Ectodermal cell (in vitro differentiated cells): Measurements from ENCODE around the gene MYLIP.
"Not testable (repeated sequence)": the region's sequence is repeated elsewhere in the genome, so short reads cannot be mapped to it uniquely, and the experiment has no call there.

Experiments
- H3K27ac ChIP-seq: 2 replicates; pipeline ENCODE4 v1.7.0; 2013; ENCODE audit warnings: mild to moderate bottlenecking, low read depth, low read length; ENCODE audit not compliant: insufficient read depth, poor library complexity, severe bottlenecking
- H3K27me3 ChIP-seq: 2 replicates; pipeline ENCODE4 v1.7.0; 2013; ENCODE audit warnings: mild to moderate bottlenecking, low read length; ENCODE audit not compliant: insufficient read depth, control insufficient read depth, poor library complexity, severe bottlenecking
- H3K36me3 ChIP-seq: one replicate; pipeline ENCODE4 v1.7.0; 2013; ENCODE audit warnings: low read length; ENCODE audit not compliant: control insufficient read depth, insufficient read depth
- H3K4me1 ChIP-seq: one replicate; pipeline ENCODE4 v1.7.0; 2013; ENCODE audit warnings: low read length; ENCODE audit not compliant: control insufficient read depth, insufficient read depth
- H3K4me3 ChIP-seq: 2 replicates; pipeline ENCODE4 v1.7.0; 2013; ENCODE audit warnings: low read depth, low read length, control low read depth; ENCODE audit not compliant: insufficient read depth
- H3K9me3 ChIP-seq: 2 replicates; pipeline ENCODE4 v1.7.0; 2013; ENCODE audit warnings: mild to moderate bottlenecking, low read length, moderate library complexity; ENCODE audit not compliant: control insufficient read depth
- WGBS, 2 experiments: methylation state at CpG; one replicate each; pipeline ENCODE4 v1.1.7; 2013; ENCODE audit warnings: missing lambda C conversion rate in 2 of 2; 5-methylcytosine and 5-hydroxymethylcytosine counted together

MYLIP gene

DNA sequence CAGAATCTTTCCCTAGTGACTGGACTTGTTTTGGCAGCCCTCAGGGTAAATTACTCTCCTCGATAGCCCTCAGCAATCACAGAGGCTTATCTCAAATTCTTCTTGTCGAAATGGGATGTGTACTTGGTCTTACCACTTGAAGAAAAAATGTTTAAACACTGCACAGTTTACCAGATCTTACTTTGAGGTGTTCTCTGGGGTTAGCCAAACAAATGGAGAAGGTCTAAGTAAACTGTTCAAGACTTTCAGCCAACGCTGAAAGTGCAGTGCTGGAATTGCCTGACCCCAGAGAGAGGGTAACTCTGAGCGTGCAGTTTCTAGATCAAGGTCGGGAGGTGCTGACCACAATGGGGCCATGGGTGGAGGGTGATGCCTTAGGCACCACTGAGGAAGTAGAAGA, 39.2 kb downstream of the MYLIP start:
- H3K9me3 ChIP-seq: no peaks in the 10 kb centered on the region
- H3K27me3 ChIP-seq: no peaks in the 10 kb centered on the region
- no peak overlapping the region for H3K27ac ChIP-seq
- WGBS, 2 experiments: 89 to 93% methylated on average over 5 of the region's 5 CpGs
- H3K4me1 ChIP-seq: no peaks in the 10 kb centered on the region
- no peak overlapping the region for H3K4me3 ChIP-seq
- H3K36me3 ChIP-seq: no peaks in the 10 kb centered on the region

GRCh38 chr6:16168858-16169257, 40.0 kb downstream of the MYLIP start:
- H3K36me3 ChIP-seq: no peaks in the 10 kb centered on the region
- WGBS, 2 experiments: 49 to 51% methylated on average over 2 of the region's 3 CpGs
- no peak overlapping the region for H3K27ac ChIP-seq
- H3K4me3 ChIP-seq: no peak overlapping the region
- H3K27me3 ChIP-seq: no peaks in the 10 kb centered on the region
- no peaks in the 10 kb centered on the region for H3K4me1 ChIP-seq
- H3K9me3 ChIP-seq: no peaks in the 10 kb centered on the region

DNA sequence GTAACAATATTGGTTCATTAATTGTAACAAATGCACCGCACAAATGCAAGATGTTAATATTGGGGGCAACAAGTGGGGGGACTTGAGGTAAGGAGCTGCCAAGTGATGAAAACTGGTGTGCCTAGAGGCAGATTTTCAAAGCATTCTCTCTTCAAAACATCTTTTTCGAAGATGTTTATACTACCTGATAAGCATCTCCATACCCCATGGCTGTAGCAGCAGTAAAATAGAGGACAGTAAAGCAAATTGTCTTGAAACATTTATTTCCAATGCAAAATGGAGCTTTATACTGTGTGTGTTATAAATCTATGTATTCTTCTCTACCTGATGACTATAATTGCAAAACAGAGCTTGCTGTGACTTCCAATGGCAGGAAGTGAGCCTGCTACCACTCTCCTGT, 42.5 kb downstream of the MYLIP start:
- H3K27ac ChIP-seq: no peak overlapping the region
- 99 to 100% methylated on average over 1 to 2 of the region's 2 CpGs for WGBS, 2 experiments

GRCh38 chr6:16173167-16173940, 44.5 kb downstream of the MYLIP start:
- H3K36me3 ChIP-seq: no peaks in the 10 kb centered on the region
- peaks cover 16% of the 10 kb centered on the region for H3K4me1 ChIP-seq
- no peaks in the 10 kb centered on the region for H3K27me3 ChIP-seq
- no peak overlapping the region for H3K27ac ChIP-seq
- H3K9me3 ChIP-seq: no peaks in the 10 kb centered on the region
- WGBS, 2 experiments: 89 to 90% methylated on average over 2 to 3 of the region's 3 CpGs
- no peak overlapping the region for H3K4me3 ChIP-seq

More for the DNA sequence above, 42.5 kb downstream of the MYLIP start:
- no peaks in the 10 kb centered on the region for H3K27me3 ChIP-seq
- no peak overlapping the region for H3K4me3 ChIP-seq
- H3K9me3 ChIP-seq: no peaks in the 10 kb centered on the region
- H3K36me3 ChIP-seq: no peaks in the 10 kb centered on the region
- peaks cover 16% of the 10 kb centered on the region for H3K4me1 ChIP-seq

GRCh38 chr6:16174416-16175078, 45.7 kb downstream of the MYLIP start:
- H3K27me3 ChIP-seq: no peaks in the 10 kb centered on the region
- peaks cover 16% of the 10 kb centered on the region for H3K4me1 ChIP-seq
- no peaks in the 10 kb centered on the region for H3K36me3 ChIP-seq
- H3K4me3 ChIP-seq: no peak overlapping the region
- 12 to 15% methylated on average over 7 to 8 of the region's 8 CpGs for WGBS, 2 experiments
- H3K9me3 ChIP-seq: no peaks in the 10 kb centered on the region
- H3K27ac ChIP-seq: no peak overlapping the region

DNA sequence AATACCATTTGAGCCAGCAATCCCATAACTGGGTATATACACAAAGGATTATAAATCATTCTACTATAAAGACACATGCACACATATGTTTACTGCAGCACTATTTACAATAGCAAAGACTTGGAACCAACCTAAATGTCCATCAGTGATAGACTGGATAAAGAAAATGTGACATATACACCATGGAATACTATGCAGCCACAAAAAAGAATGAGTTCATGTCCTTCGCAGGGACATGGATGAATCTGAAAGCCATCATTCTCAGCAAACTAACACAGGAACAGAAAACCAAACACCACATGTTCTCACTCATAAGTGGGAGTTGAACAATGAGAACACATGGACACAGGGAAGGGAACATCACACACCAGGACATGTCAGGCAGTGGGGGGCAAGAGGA, 47.7 kb downstream of the MYLIP start:
- H3K27me3 ChIP-seq, H3K36me3 ChIP-seq, H3K27ac ChIP-seq, H3K4me3 ChIP-seq, H3K9me3 ChIP-seq: not testable (repeated sequence)
- 80 to 100% methylated on average over 1 of the region's 1 CpG for WGBS, 2 experiments
- peaks cover 16% of the 10 kb centered on the region for H3K4me1 ChIP-seq

DNA sequence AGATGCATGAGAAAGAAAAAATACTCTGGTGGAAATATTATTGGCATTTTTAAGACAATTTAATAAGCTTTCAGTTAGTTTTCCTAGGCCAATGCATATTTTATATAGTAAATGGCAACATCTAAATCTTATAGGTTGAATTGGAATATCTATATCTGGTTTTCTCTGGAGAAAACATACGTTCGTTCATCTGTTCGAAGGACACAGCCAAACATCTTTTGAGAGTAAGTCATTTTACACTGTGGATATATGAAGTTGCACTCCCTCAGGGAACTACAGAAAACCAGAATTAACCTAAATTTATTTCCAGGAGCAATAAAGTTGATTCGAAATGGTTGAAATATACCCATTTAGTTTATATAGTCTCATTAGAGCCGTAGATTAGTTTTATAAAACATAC, 49.0 kb downstream of the MYLIP start:
- Histone ChIP-seq H3K4me1 (peaks cover 16% of the 10 kb centered on the region), H3K27me3 (no peaks in the 10 kb centered on the region), H3K4me3 (no peak overlapping the region), H3K36me3 (no peaks in the 10 kb centered on the region), H3K9me3 (no peaks in the 10 kb centered on the region), H3K27ac (no peak overlapping the region)
- WGBS, 2 experiments: 100% methylated on average over 5 of the region's 5 CpGs; no CpG with 5 or more reads in 1 of the 2 experiments

- WGBS, 2 experiments: 93 to 95% methylated on average over 7 of the region's 7 CpGs
- Histone ChIP-seq H3K4me1 (peaks cover 16% of the 10 kb centered on the region), H3K4me3 (no peak overlapping the region), H3K27me3 (no peaks in the 10 kb centered on the region), H3K36me3 (no peaks in the 10 kb centered on the region), H3K27ac (no peak overlapping the region), H3K9me3 (no peaks in the 10 kb centered on the region)
These were observed 49.5 kb downstream of the MYLIP start for GRCh38 chr6:16178351-16178750.

GRCh38 chr6:16179063-16179462, 50.2 kb downstream of the MYLIP start:
- peaks cover 16% of the 10 kb centered on the region for H3K4me1 ChIP-seq
- no peaks in the 10 kb centered on the region for H3K9me3 ChIP-seq
- WGBS, 2 experiments: 80 to 95% methylated on average over 2 of the region's 2 CpGs

GRCh38 chr6:16179970-16180431, 51.1 kb downstream of the MYLIP start:
- H3K9me3 ChIP-seq: no peaks in the 10 kb centered on the region
- H3K27ac ChIP-seq: no peak overlapping the region
- H3K4me3 ChIP-seq: no peak overlapping the region
- 91 to 94% methylated on average over 14 to 16 of the region's 16 CpGs for WGBS, 2 experiments
- no peaks in the 10 kb centered on the region for H3K27me3 ChIP-seq
- peaks cover 6% of the 10 kb centered on the region for H3K4me1 ChIP-seq
- H3K36me3 ChIP-seq: no peaks in the 10 kb centered on the region

More at GRCh38 chr6:16179063-16179462, 50.2 kb downstream of the MYLIP start:
- H3K27ac ChIP-seq: no peak overlapping the region
- no peaks in the 10 kb centered on the region for H3K27me3 ChIP-seq
- H3K4me3 ChIP-seq: no peak overlapping the region
- no peaks in the 10 kb centered on the region for H3K36me3 ChIP-seq
